Subcutaneous abdominal adipose tissue (tissue), 5 donors: Measurements from ENCODE around the gene ALCAM.

Source experiments
- H3K27ac ChIP-seq: one replicate; pipeline ENCODE4 v1.7.0; 2013; ENCODE audit warnings: low read depth, mild to moderate bottlenecking, inconsistent platforms, low read length, moderate library complexity
- H3K27me3 ChIP-seq, 5 donors: one replicate each; pipeline ENCODE4 v1.7.0; 2013; ENCODE audit warnings: low read length in 5 of 5, inconsistent platforms in 1 of 5; ENCODE audit not compliant: control insufficient read depth in 5 of 5, insufficient read depth in 4 of 5
- H3K36me3 ChIP-seq, 5 donors: one replicate each; pipeline ENCODE4 v1.7.0; 2013; ENCODE audit warnings: low read length in 5 of 5; ENCODE audit not compliant: control insufficient read depth in 5 of 5, insufficient read depth in 5 of 5
- H3K4me1 ChIP-seq, 5 donors: one replicate each; pipeline ENCODE4 v1.7.0; 2013; ENCODE audit warnings: low read length in 5 of 5, mild to moderate bottlenecking in 3 of 5, moderate library complexity in 1 of 5; ENCODE audit not compliant: control insufficient read depth in 5 of 5, insufficient read depth in 5 of 5
- H3K4me3 ChIP-seq, 5 donors: one replicate each; pipeline ENCODE4 v1.7.0; 2013; ENCODE audit warnings: low read length in 5 of 5, low read depth in 1 of 5
- H3K9ac ChIP-seq, 5 donors: one replicate each; pipeline ENCODE4 v1.7.0; 2013; ENCODE audit warnings: low read length in 5 of 5, mild to moderate bottlenecking in 4 of 5, moderate library complexity in 3 of 5
- H3K9me3 ChIP-seq, 5 donors: one replicate each; pipeline ENCODE4 v1.7.0; 2013; ENCODE audit warnings: low read length in 5 of 5; ENCODE audit not compliant: control insufficient read depth in 5 of 5
- donor health status: healthy.
- donor health status: healthy.
- donor health status: healthy.
- donor health status: healthy.
- donor health status: healthy.

The ALCAM gene

GRCh38 chr3:105367063-105367405, 325 bp downstream of the ALCAM start:
- peak overlapping the region; percentile 44 to 95 (median 92) for H3K4me3 ChIP-seq
- H3K4me1 ChIP-seq: peaks cover 2 to 48% (median 47%) of the 10 kb centered on the region in 5 donors
- H3K9me3 ChIP-seq: no peaks in the 10 kb centered on the region
- H3K27me3 ChIP-seq: peaks cover 0 to 2% (median 0%) of the 10 kb centered on the region in 5 donors
- H3K9ac ChIP-seq: peak overlapping the region in 4 of 5 donors; percentile 50 to 77 (median 72)
- peak overlapping the region; percentile 50 for H3K27ac ChIP-seq
- H3K36me3 ChIP-seq: no peaks in the 10 kb centered on the region

GRCh38 chr3:105367406-105368213, 901 bp downstream of the ALCAM start:
- peak overlapping the region; percentile 48 to 77 (median 73) for H3K9ac ChIP-seq
- H3K9me3 ChIP-seq: no peaks in the 10 kb centered on the region
- peaks cover 2 to 48% (median 47%) of the 10 kb centered on the region in 5 donors for H3K4me1 ChIP-seq
- peak overlapping the region; percentile 50 for H3K27ac ChIP-seq
- H3K27me3 ChIP-seq: peaks cover 0 to 2% (median 0%) of the 10 kb centered on the region in 5 donors
- peak overlapping the region; percentile 87 to 97 (median 92) for H3K4me3 ChIP-seq
- no peaks in the 10 kb centered on the region for H3K36me3 ChIP-seq

- H3K27me3 ChIP-seq: peaks cover 0 to 2% (median 0%) of the 10 kb centered on the region in 5 donors
- H3K36me3 ChIP-seq: no peaks in the 10 kb centered on the region
- H3K9ac ChIP-seq: peak overlapping the region; percentile 69 to 81 (median 77)
- H3K4me3 ChIP-seq: peak overlapping the region; percentile 87 to 97 (median 92)
- peak overlapping the region; percentile 67 for H3K27ac ChIP-seq
- peaks cover 2 to 48% (median 47%) of the 10 kb centered on the region in 5 donors for H3K4me1 ChIP-seq
- H3K9me3 ChIP-seq: no peaks in the 10 kb centered on the region
Observed at GRCh38 chr3:105368566-105369499, 2.1 kb downstream of the ALCAM start.

- peaks cover 0 to 2% (median 0%) of the 10 kb centered on the region in 5 donors for H3K27me3 ChIP-seq
- peak overlapping the region; percentile 67 for H3K27ac ChIP-seq
- H3K4me1 ChIP-seq: peaks cover 2 to 48% (median 47%) of the 10 kb centered on the region in 5 donors
- H3K9ac ChIP-seq: peak overlapping the region; percentile 59 to 80 (median 73)
- H3K4me3 ChIP-seq: peak overlapping the region; percentile 87 to 97 (median 92)
- no peaks in the 10 kb centered on the region for H3K9me3 ChIP-seq
- no peaks in the 10 kb centered on the region for H3K36me3 ChIP-seq
Observed at GRCh38 chr3:105369500-105370371, 3.0 kb downstream of the ALCAM start.

- Histone ChIP-seq H3K9ac (no peak overlapping the region), H3K4me1 (peaks cover 2 to 17% (median 16%) of the 10 kb centered on the region in 5 donors), H3K27me3 (no peaks in the 10 kb centered on the region), H3K27ac (no peak overlapping the region), H3K9me3 (no peaks in the 10 kb centered on the region), H3K4me3 (no peak overlapping the region), H3K36me3 (no peaks in the 10 kb centered on the region)
Observed at GRCh38 chr3:105373383-105373782, 6.7 kb downstream of the ALCAM start.

GRCh38 chr3:105375750-105376511, 9.2 kb downstream of the ALCAM start:
- Histone ChIP-seq H3K9ac (no peak overlapping the region), H3K4me3 (no peak overlapping the region), H3K4me1 (no peaks in the 10 kb centered on the region), H3K9me3 (no peaks in the 10 kb centered on the region), H3K36me3 (no peaks in the 10 kb centered on the region), H3K27me3 (no peaks in the 10 kb centered on the region), H3K27ac (no peak overlapping the region)

- H3K9me3 ChIP-seq: no peaks in the 10 kb centered on the region
- H3K36me3 ChIP-seq: no peaks in the 10 kb centered on the region
- H3K27ac ChIP-seq: no peak overlapping the region
- no peak overlapping the region for H3K4me3 ChIP-seq
- no peaks in the 10 kb centered on the region for H3K27me3 ChIP-seq
- no peak overlapping the region for H3K9ac ChIP-seq
- H3K4me1 ChIP-seq: no peaks in the 10 kb centered on the region
Observed at GRCh38 chr3:105377716-105378115, 11.0 kb downstream of the ALCAM start.

GRCh38 chr3:105385179-105385578, 18.5 kb downstream of the ALCAM start:
- Histone ChIP-seq H3K27ac (no peak overlapping the region), H3K4me3 (no peak overlapping the region), H3K27me3 (no peaks in the 10 kb centered on the region), H3K9me3 (peaks cover 0 to 6% (median 0%) of the 10 kb centered on the region in 5 donors), H3K9ac (no peak overlapping the region), H3K4me1 (no peaks in the 10 kb centered on the region), H3K36me3 (no peaks in the 10 kb centered on the region)
